GM12878 (cell line): ENCODE data around the gene LETM1. TPM values are rescaled to one million over a fixed set of nuclear protein-coding genes. Genes with fewer than 3 reads are reported as not detected.

Experiments used
- ATAC-seq: fragments of 200-7000 bp; cut with Tn5 transposase; 3 replicates; pipeline ENCODE4 v1.9.1; 2020; ENCODE audit warnings: mild to moderate bottlenecking, moderate library complexity
- BruUV-seq: library from RNA; stranded (reverse); fragments of 400-500 nt; replicated peaks from 2 replicates; lab custom pipeline; 2021; lab: Mats Ljungman, UMichigan
- CTCF ChIA-PET: fragments of 300-600 bp; sonication (Branson Sonifier 250); formaldehyde crosslinking; extraction: SDS; loops from one replicate; lab custom pipeline; 2021; ENCODE audit warnings: inconsistent platforms; lab: Yijun Ruan, JAX
- POLR2A ChIA-PET: fragments of 350-600 bp; formaldehyde crosslinking; extraction: SDS; loops from one replicate; lab custom pipeline; 2021; ENCODE audit warnings: inconsistent platforms; lab: Charles Lee
- RAD21 ChIA-PET: fragments of 300-600 bp; sonication (Branson Sonifier 250); formaldehyde crosslinking; loops from one replicate; lab custom pipeline; 2023; ENCODE audit warnings: antibody characterized with exemption; ENCODE audit not compliant: unreplicated experiment; lab: Charles Lee
- SMC1A ChIA-PET: fragments of 300-600 bp; sonication (Branson Sonifier 250); formaldehyde crosslinking; loops from one replicate; lab custom pipeline; 2023; ENCODE audit not compliant: unreplicated experiment, uncharacterized antibody; lab: Charles Lee
- DNase-seq: peaks from one replicate; pipeline ENCODE4 v3.0.0-alpha.2; 2011; ENCODE audit warnings: low read depth, low spot score
- FAIRE-seq: peaks from 3 replicates; lab custom pipeline; 2011; peaks lifted over from hg19 to GRCh38; lab: Jason Lieb, UNC
- H2AFZ ChIP-seq: 2 replicates; pipeline ENCODE4 v1.6.0; 2011; ENCODE audit warnings: low read depth, low read length, control low read depth; ENCODE audit not compliant: control insufficient read depth
- H3K27ac ChIP-seq: 2 replicates; pipeline ENCODE4 v1.5.1; 2011; ENCODE audit warnings: control low read depth; ENCODE audit not compliant: control insufficient read depth, insufficient read depth
- H3K27me3 ChIP-seq, 2 experiments: replicated peaks in 1 of 2; 2 replicates each; pipeline versions ENCODE4 v1.6.0 to v1.6.1; 2011; ENCODE audit warnings: low read length in 1 of 2; ENCODE audit not compliant: control insufficient read depth in 2 of 2, insufficient read depth in 2 of 2
- H3K36me3 ChIP-seq, 2 experiments: 2 replicates each; pipeline ENCODE4 v1.5.1; 2011; ENCODE audit warnings: low read length in 1 of 2; ENCODE audit not compliant: control insufficient read depth in 2 of 2, insufficient read depth in 2 of 2
- H3K4me1 ChIP-seq: 2 replicates; pipeline ENCODE4 v1.6.1; 2011; ENCODE audit warnings: mild to moderate bottlenecking, low read length, moderate library complexity, mixed read lengths; ENCODE audit not compliant: control insufficient read depth, insufficient read depth
- H3K4me2 ChIP-seq: 2 replicates; pipeline ENCODE4 v1.6.0; 2011; ENCODE audit warnings: control low read depth; ENCODE audit not compliant: control insufficient read depth, insufficient read depth
- H3K4me3 ChIP-seq: fragments of 200-600 bp; sonication (generic); 2 replicates; pipeline ENCODE4 v1.5.1; 2016
- H3K79me2 ChIP-seq: 2 replicates; pipeline ENCODE4 v1.6.0; 2011; ENCODE audit warnings: low read length; ENCODE audit not compliant: control insufficient read depth, insufficient read depth
- H3K9ac ChIP-seq: 2 replicates; pipeline ENCODE4 v1.8.0; 2011; ENCODE audit warnings: low read length, control low read depth, mixed read lengths; ENCODE audit not compliant: control insufficient read depth, insufficient read depth
- H3K9me3 ChIP-seq: replicated peaks from 3 replicates; pipeline ENCODE4 v1.5.1; 2011; ENCODE audit warnings: mild to moderate bottlenecking, low read length; ENCODE audit not compliant: control insufficient read depth, insufficient read depth
- H4K20me1 ChIP-seq: 2 replicates; pipeline ENCODE4 v1.6.0; 2011; ENCODE audit not compliant: control insufficient read depth, insufficient read depth
- ASH2L ChIP-seq: fragments of 300-600, 200-600 bp; sonication (generic); IDR thresholded peaks from 2 replicates; pipeline ENCODE4 v1.6.1; 2017; ENCODE audit warnings: low read depth, mild to moderate bottlenecking, borderline replicate concordance
- BACH1 ChIP-seq: fragments of 450-650 bp; IDR thresholded peaks from 2 replicates; pipeline ENCODE4 v1.6.1; 2017; ENCODE audit warnings: mild to moderate bottlenecking, borderline replicate concordance
- CREB1 ChIP-seq: IDR thresholded peaks from 2 replicates; pipeline ENCODE4 v1.6.1; 2012; ENCODE audit warnings: low read depth, mild to moderate bottlenecking, inconsistent platforms
- DPF2 ChIP-seq: fragments of 450-650 bp; IDR thresholded peaks from 2 replicates; pipeline ENCODE4 v1.6.1; 2017; ENCODE audit warnings: mild to moderate bottlenecking
- FOXM1 ChIP-seq: IDR thresholded peaks from 2 replicates; pipeline ENCODE4 v1.6.1; 2012; ENCODE audit warnings: low read depth, mild to moderate bottlenecking, inconsistent platforms, low read length, moderate library complexity
- GABPA ChIP-seq: IDR thresholded peaks from 2 replicates; pipeline ENCODE4 v1.6.1; 2014; ENCODE audit warnings: antibody characterized with exemption, low read depth, mild to moderate bottlenecking, inconsistent platforms
- HCFC1 ChIP-seq: fragments of 150-350 bp; IDR thresholded peaks from 2 replicates; pipeline ENCODE4 v1.6.1; 2014; ENCODE audit warnings: low read length
- HDAC2 ChIP-seq: fragments of 200-600 bp; sonication (generic); IDR thresholded peaks from 2 replicates; pipeline ENCODE4 v1.6.1; 2017
- IRF4 ChIP-seq: IDR thresholded peaks from 2 replicates; pipeline ENCODE4 v1.6.1; 2011; ENCODE audit warnings: low read depth, low read length
- MYC ChIP-seq: IDR thresholded peaks from 2 replicates; pipeline ENCODE4 v1.6.1; 2011; ENCODE audit warnings: mild to moderate bottlenecking, low read length, moderate library complexity, inconsistent platforms; ENCODE audit not compliant: insufficient read depth, insufficient replicate concordance, insufficient read length, severe bottlenecking
- PAX5 ChIP-seq: IDR thresholded peaks from 2 replicates; pipeline ENCODE4 v1.6.1; 2011; ENCODE audit warnings: low read depth, low read length, borderline replicate concordance
- RUNX3 ChIP-seq: IDR thresholded peaks from 2 replicates; pipeline ENCODE4 v1.6.1; 2012; ENCODE audit warnings: low read length, inconsistent platforms
- SREBF1 ChIP-seq: IDR thresholded peaks from 2 replicates; pipeline ENCODE4 v1.6.1; 2012; ENCODE audit warnings: mild to moderate bottlenecking, low read length
- TCF3 ChIP-seq: IDR thresholded peaks from 2 replicates; pipeline ENCODE4 v1.6.1; 2012; ENCODE audit warnings: low read depth, mild to moderate bottlenecking, low read length, borderline replicate concordance; ENCODE audit not compliant: insufficient read depth
- ZNF207 ChIP-seq: fragments of 450-650 bp; IDR thresholded peaks from 2 replicates; pipeline ENCODE4 v1.6.1; 2014; ENCODE audit warnings: antibody characterized with exemption, mild to moderate bottlenecking, borderline replicate concordance
- WGBS: methylation state at CpG from one replicate; pipeline ENCODE4 v1.1.6; 2016; ENCODE audit warnings: low lambda C conversion rate; ENCODE audit not compliant: insufficient replicate concordance, insufficient coverage; ENCODE audit errors: missing lambda C conversion rate; 5-methylcytosine and 5-hydroxymethylcytosine counted together
- in situ Hi-C: fragments of 300-500 bp; cut with MboI; formaldehyde crosslinking; loops from 9 replicates; pipeline ENCODE4 v1.14.3; 2018; ENCODE audit warnings: mixed read lengths
- intact Hi-C: fragments of 100-400 bp; cut with micrococcal nuclease; formaldehyde crosslinking; loops from one replicate; pipeline ENCODE4 v1.14.2; 2022; ENCODE audit not compliant: unreplicated experiment
- polyA plus RNA-seq, 11 experiments: library from polyadenylated mRNA; depleted of rRNA in 4 of 11; unstranded in 6 of 11; stranded (reverse) in 5 of 11; fragments of >200 nt; fragmentation: Nextera tagmentation in 4 of 11; fragmentation: Illumina TruSeq in 1 of 11; extraction: Ambion mirVana in 4 of 11; extraction: Trizol in 1 of 11; gene quantifications; 1 replicate in 1 of 11; 2 replicates in 10 of 11; pipeline versions ENCODE4 v1.2.1 to v1.2.3, GENCODE V29; 2011 to 2016; ENCODE audit warnings: inconsistent platforms in 2 of 11, missing spikeins in 2 of 11, low read depth in 1 of 11
- total RNA-seq, 4 experiments: library from RNA; depleted of rRNA in 3 of 4; stranded (reverse); fragments of >200 nt in 3 of 4; fragmentation: Illumina TruSeq in 1 of 4; extraction: Trizol in 1 of 4; gene quantifications; 2 replicates each; pipeline versions ENCODE4 v1.2.1 to v1.2.3, GENCODE V29; 2013 to 2021
- TF ChIP-seq, protein P1 (sequence below): fragments of 450-650 bp; IDR thresholded peaks from 2 replicates; pipeline ENCODE4 v1.6.1; 2017; ENCODE audit warnings: borderline replicate concordance
- TF ChIP-seq, protein P2 (sequence below): IDR thresholded peaks from 2 replicates; pipeline ENCODE4 v1.6.1; 2012; ENCODE audit warnings: low read length, inconsistent platforms
- TF ChIP-seq, protein P3 (sequence below): fragments of 450-650 bp; IDR thresholded peaks from 2 replicates; pipeline ENCODE4 v1.6.1; 2017; ENCODE audit warnings: antibody characterized with exemption, mild to moderate bottlenecking, moderate library complexity
- TF ChIP-seq, protein P4 (sequence below), 3 experiments: IDR thresholded peaks in 2 of 3; conservative IDR thresholded peaks in 1 of 3; 2 replicates each; pipeline ENCODE4 v1.5.1; 2011; ENCODE audit warnings: low read depth in 3 of 3, low read length in 3 of 3, mild to moderate bottlenecking in 3 of 3, control low read depth in 2 of 3, moderate library complexity in 2 of 3, inconsistent platforms in 1 of 3, mixed read lengths in 1 of 3; ENCODE audit not compliant: control insufficient read depth in 2 of 3, insufficient read depth in 1 of 3; ENCODE audit errors: extremely low read depth in 1 of 3

LETM1 gene
- total and polyA plus RNA-seq, 10 of the 15 experiments (the other 5 are each of a cell fraction or from before 2014, with no cell fraction given), result 2.6 to 65.2 (median 30.2) TPM

DNA sequence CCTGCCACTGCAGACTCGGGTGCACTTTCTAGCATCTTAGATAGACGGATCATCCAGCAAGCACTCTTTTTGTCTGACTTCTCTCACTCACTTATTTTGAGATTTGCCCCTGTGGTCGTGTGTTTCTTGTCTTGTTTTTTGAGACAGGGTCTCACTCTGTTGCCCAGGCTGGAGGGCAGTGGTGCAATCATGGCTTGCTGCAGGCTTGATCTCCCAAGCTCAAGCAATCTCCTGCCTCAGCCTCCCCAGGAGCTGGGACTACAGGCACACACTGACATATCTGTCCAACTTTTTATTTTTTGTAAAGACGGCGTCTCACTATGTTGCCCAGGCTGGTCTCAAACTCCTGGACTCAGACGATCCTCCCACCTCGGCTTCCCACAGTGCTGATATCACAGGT lies 36.1 kb downstream of the LETM1 start:
- intact Hi-C loops, result no loop called here
- ChIA-PET POLR2A (no interaction called here), CTCF (interaction anchor here (1.2 kb wide), 2 partner anchors 9 to 11 kb away, joined by 3 read pairs; no protein-coding TSS in a partner anchor), SMC1A (interaction anchor here (1.6 kb wide), 1 partner anchor 80 kb away, joined by 4 read pairs; no protein-coding TSS in a partner anchor), RAD21 (no interaction called here)
- ATAC-seq (no peak), FAIRE-seq (no peak), DNase-seq (no peak)
- no peaks in the 10 kb centered on the region for H3K79me2 ChIP-seq
- no peak overlapping the region for H3K4me3 ChIP-seq
- in situ Hi-C loops, result loop anchor here (5.0 kb wide), 1 partner anchor 78 kb away; no protein-coding TSS in a partner anchor
- 80% methylated on average over 7 of the region's 7 CpGs for WGBS
- H3K27ac ChIP-seq, result no peak overlapping the region
- no peaks in the 10 kb centered on the region for H3K27me3 ChIP-seq
- peaks cover 16 to 37% of the 10 kb centered on the region in 2 experiments; a peak in 3 of 4 replicates for H3K36me3 ChIP-seq
- H3K4me2 ChIP-seq, result no peak overlapping the region
- BruUV-seq, result no TSS peak
- no peaks in the 10 kb centered on the region for H3K4me1 ChIP-seq
- H3K9me3 ChIP-seq, result no peaks in the 10 kb centered on the region
- H2AFZ ChIP-seq, result no peak overlapping the region
- no peaks in the 10 kb centered on the region for H4K20me1 ChIP-seq
- TF ChIP-seq MYC, result no peak
- no peak for TF ChIP-seq ASH2L
- TF ChIP-seq IRF4, result no peak
- TF ChIP-seq, protein P1, sequence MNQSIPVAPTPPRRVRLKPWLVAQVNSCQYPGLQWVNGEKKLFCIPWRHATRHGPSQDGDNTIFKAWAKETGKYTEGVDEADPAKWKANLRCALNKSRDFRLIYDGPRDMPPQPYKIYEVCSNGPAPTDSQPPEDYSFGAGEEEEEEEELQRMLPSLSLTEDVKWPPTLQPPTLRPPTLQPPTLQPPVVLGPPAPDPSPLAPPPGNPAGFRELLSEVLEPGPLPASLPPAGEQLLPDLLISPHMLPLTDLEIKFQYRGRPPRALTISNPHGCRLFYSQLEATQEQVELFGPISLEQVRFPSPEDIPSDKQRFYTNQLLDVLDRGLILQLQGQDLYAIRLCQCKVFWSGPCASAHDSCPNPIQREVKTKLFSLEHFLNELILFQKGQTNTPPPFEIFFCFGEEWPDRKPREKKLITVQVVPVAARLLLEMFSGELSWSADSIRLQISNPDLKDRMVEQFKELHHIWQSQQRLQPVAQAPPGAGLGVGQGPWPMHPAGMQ, result no peak
- TF ChIP-seq, protein P2, sequence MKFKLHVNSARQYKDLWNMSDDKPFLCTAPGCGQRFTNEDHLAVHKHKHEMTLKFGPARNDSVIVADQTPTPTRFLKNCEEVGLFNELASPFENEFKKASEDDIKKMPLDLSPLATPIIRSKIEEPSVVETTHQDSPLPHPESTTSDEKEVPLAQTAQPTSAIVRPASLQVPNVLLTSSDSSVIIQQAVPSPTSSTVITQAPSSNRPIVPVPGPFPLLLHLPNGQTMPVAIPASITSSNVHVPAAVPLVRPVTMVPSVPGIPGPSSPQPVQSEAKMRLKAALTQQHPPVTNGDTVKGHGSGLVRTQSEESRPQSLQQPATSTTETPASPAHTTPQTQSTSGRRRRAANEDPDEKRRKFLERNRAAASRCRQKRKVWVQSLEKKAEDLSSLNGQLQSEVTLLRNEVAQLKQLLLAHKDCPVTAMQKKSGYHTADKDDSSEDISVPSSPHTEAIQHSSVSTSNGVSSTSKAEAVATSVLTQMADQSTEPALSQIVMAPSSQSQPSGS, result no peak
- no peak for TF ChIP-seq TCF3
- no peak for TF ChIP-seq PAX5
- no peak for TF ChIP-seq ZNF207
- TF ChIP-seq DPF2, result no peak
- no peak for TF ChIP-seq CREB1
- no peak for TF ChIP-seq GABPA
- TF ChIP-seq, protein P3, sequence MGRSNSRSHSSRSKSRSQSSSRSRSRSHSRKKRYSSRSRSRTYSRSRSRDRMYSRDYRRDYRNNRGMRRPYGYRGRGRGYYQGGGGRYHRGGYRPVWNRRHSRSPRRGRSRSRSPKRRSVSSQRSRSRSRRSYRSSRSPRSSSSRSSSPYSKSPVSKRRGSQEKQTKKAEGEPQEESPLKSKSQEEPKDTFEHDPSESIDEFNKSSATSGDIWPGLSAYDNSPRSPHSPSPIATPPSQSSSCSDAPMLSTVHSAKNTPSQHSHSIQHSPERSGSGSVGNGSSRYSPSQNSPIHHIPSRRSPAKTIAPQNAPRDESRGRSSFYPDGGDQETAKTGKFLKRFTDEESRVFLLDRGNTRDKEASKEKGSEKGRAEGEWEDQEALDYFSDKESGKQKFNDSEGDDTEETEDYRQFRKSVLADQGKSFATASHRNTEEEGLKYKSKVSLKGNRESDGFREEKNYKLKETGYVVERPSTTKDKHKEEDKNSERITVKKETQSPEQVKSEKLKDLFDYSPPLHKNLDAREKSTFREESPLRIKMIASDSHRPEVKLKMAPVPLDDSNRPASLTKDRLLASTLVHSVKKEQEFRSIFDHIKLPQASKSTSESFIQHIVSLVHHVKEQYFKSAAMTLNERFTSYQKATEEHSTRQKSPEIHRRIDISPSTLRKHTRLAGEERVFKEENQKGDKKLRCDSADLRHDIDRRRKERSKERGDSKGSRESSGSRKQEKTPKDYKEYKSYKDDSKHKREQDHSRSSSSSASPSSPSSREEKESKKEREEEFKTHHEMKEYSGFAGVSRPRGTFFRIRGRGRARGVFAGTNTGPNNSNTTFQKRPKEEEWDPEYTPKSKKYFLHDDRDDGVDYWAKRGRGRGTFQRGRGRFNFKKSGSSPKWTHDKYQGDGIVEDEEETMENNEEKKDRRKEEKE, result no peak
- TF ChIP-seq HCFC1, result no peak
- TF ChIP-seq RUNX3, result no peak
- no peak for TF ChIP-seq HDAC2
- TF ChIP-seq, protein P4, sequence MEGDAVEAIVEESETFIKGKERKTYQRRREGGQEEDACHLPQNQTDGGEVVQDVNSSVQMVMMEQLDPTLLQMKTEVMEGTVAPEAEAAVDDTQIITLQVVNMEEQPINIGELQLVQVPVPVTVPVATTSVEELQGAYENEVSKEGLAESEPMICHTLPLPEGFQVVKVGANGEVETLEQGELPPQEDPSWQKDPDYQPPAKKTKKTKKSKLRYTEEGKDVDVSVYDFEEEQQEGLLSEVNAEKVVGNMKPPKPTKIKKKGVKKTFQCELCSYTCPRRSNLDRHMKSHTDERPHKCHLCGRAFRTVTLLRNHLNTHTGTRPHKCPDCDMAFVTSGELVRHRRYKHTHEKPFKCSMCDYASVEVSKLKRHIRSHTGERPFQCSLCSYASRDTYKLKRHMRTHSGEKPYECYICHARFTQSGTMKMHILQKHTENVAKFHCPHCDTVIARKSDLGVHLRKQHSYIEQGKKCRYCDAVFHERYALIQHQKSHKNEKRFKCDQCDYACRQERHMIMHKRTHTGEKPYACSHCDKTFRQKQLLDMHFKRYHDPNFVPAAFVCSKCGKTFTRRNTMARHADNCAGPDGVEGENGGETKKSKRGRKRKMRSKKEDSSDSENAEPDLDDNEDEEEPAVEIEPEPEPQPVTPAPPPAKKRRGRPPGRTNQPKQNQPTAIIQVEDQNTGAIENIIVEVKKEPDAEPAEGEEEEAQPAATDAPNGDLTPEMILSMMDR (IDR thresholded peaks at IDR 0.05 in 2 of 3, conservative IDR thresholded peaks at IDR 0.05 in 1 of 3; ENCODE audit: control insufficient read depth in 2 of 3, extremely low read depth in 1 of 3, insufficient read depth in 1 of 3, low read depth in 3 of 3, low read length in 3 of 3), result no peak
- no peak for TF ChIP-seq BACH1
- no peak for TF ChIP-seq SREBF1
- TF ChIP-seq FOXM1, result no peak
- no peak overlapping the region for H3K9ac ChIP-seq
